ENCODE results near the gene SEC61A2. TPM values are rescaled to one million over a fixed set of nuclear protein-coding genes. Genes with fewer than 3 reads are reported as not detected.
"Not testable (repeated sequence)": the region's sequence is repeated elsewhere in the genome, so short reads cannot be mapped to it uniquely, and the experiment has no call there.

Gene SEC61A2
- total and polyA plus RNA-seq, 4 donors: 16.9 to 73.3 (median 71.3) TPM

DNA sequence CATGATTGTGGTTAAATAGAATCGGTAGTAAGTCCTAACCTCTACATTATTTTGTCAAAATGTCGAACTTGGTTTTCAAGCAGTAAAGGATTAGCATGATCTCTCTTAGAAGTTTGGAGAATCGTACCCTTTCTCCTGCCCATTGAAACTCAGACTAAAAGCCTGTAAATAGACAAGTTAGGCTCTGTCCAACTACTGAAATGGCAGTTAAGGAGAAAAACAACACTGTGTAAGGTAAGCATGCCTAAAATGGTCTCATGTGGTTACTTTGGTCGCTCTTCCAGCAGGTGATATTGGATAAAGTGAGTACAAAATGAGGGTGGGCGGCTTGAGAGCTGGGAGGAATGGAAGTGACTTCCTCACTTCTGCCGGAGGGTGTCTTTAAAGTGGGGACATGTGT is 25.0 kb downstream of the SEC61A2 start:
- no peak overlapping the region for H3K27ac ChIP-seq (ENCODE audit: low read depth, low read length)
- DNase-seq (ENCODE audit: low read depth in 4 of 6, low spot score in 6 of 6): no peak
- no peaks in the 10 kb centered on the region for H3K4me1 ChIP-seq (ENCODE audit: control insufficient read depth, insufficient read depth, low read length)
- H3K36me3 ChIP-seq (ENCODE audit: control insufficient read depth, insufficient read depth, low read length): peaks cover 29% of the 10 kb centered on the region
- no peaks in the 10 kb centered on the region for H3K9me3 ChIP-seq (ENCODE audit: control insufficient read depth, insufficient read depth, low read length)
- H3K27me3 ChIP-seq (ENCODE audit: control insufficient read depth, insufficient read depth, low read length): no peaks in the 10 kb centered on the region
- no peak overlapping the region for H3K4me3 ChIP-seq (ENCODE audit: low read depth, low read length)
- 90% methylated on average over 5 of the region's 6 CpGs for WGBS (ENCODE audit: insufficient coverage)

DNA sequence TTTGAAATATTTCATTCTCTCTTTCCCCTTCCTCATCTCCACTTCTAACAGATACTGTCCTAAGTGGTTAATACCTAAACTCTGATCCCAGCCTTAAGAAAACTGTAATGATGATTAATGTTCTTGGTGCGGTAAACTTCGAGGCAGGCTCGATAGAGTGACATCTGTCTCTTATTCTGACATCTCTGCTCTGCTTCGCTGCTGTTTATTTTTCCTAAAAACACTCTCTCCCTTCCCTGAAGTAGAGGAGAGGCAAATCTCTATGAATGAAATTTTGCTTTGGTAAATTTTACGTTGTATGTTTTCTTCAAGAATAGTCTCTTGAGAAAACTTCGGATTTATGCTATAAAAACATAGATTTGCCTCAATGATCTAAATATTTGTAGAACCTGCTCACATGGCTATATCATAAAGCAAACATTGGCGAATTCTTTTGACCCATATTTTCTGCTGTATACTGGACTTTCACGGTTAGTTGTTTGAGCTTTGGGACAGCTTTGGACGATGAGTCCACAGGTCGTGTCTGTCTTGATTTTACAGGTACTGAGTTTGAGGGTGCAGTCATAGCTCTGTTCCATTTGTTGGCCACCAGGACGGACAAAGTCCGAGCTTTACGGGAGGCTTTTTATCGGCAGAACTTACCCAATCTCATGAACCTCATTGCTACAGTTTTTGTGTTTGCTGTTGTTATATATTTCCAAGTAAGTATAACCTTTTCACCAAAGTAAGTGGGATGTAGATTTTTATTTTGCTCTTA is 27.1 kb downstream of the SEC61A2 start:
- Histone ChIP-seq H3K9me3 (ENCODE audit: control insufficient read depth, insufficient read depth, low read length) (no peaks in the 10 kb centered on the region), H3K27me3 (ENCODE audit: control insufficient read depth, insufficient read depth, low read length) (no peaks in the 10 kb centered on the region), H3K36me3 (ENCODE audit: control insufficient read depth, insufficient read depth, low read length) (peaks cover 36% of the 10 kb centered on the region), H3K4me1 (ENCODE audit: control insufficient read depth, insufficient read depth, low read length) (no peaks in the 10 kb centered on the region), H3K27ac (ENCODE audit: low read depth, low read length) (no peak overlapping the region), H3K4me3 (ENCODE audit: low read depth, low read length) (no peak overlapping the region)
- 93% methylated on average over 3 of the region's 14 CpGs for WGBS (ENCODE audit: insufficient coverage)
- DNase-seq (ENCODE audit: low read depth in 4 of 6, low spot score in 6 of 6): no peak

DNA sequence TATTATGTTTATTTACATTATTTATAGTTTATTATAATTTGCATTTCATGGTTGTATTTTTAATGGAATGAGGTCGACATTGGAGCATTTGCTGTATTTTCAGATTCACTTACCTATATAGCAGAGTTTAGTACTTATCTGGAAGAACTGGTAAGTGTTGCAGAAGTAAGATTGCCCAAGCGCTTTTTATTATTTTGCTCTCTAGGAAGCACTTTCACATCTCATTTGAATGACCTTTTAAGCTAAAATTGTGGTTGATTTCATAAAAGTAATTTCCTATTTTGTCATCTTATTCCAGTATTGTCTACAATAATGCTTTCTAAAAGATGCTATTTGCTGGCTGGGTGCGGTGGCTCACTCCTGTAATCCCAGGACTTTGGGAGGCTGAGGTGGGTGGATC is 28.6 kb downstream of the SEC61A2 start:
- WGBS (ENCODE audit: insufficient coverage): 100% methylated on average over 1 of the region's 3 CpGs
- Histone ChIP-seq H3K27ac (ENCODE audit: low read depth, low read length) (no peak overlapping the region), H3K9me3 (ENCODE audit: control insufficient read depth, insufficient read depth, low read length) (no peaks in the 10 kb centered on the region), H3K36me3 (ENCODE audit: control insufficient read depth, insufficient read depth, low read length) (peaks cover 38% of the 10 kb centered on the region), H3K27me3 (ENCODE audit: control insufficient read depth, insufficient read depth, low read length) (no peaks in the 10 kb centered on the region), H3K4me1 (ENCODE audit: control insufficient read depth, insufficient read depth, low read length) (no peaks in the 10 kb centered on the region), H3K4me3 (ENCODE audit: low read depth, low read length) (no peak overlapping the region)
- no peak for DNase-seq (ENCODE audit: low read depth in 4 of 6, low spot score in 6 of 6)

DNA sequence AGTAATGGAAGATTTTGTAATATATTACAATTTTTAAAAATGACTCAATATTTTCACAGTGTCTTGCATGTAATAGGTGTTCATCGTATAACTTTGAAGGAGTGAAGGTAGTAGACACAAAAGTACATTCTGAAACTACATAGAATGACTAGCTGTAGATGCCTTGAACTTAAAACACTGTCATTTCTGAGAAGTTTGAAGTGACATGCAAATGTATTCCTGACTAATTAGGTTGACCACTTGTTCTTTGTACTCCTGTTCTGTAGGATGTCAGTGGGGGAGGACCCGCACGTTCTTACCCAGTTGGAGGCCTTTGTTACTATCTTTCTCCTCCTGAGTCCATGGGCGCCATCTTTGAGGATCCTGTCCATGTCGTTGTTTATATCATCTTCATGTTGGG is 31.2 kb downstream of the SEC61A2 start:
- DNase-seq (ENCODE audit: low read depth in 4 of 6, low spot score in 6 of 6): no peak
- no CpG with 5 or more reads among the region's 5 CpGs for WGBS (ENCODE audit: insufficient coverage)
- H3K36me3 ChIP-seq (ENCODE audit: control insufficient read depth, insufficient read depth, low read length): peaks cover 54% of the 10 kb centered on the region
- no peak overlapping the region for H3K4me3 ChIP-seq (ENCODE audit: low read depth, low read length)
- no peaks in the 10 kb centered on the region for H3K9me3 ChIP-seq (ENCODE audit: control insufficient read depth, insufficient read depth, low read length)
- no peak overlapping the region for H3K27ac ChIP-seq (ENCODE audit: low read depth, low read length)
- peaks cover 4% of the 10 kb centered on the region for H3K4me1 ChIP-seq (ENCODE audit: control insufficient read depth, insufficient read depth, low read length)
- no peaks in the 10 kb centered on the region for H3K27me3 ChIP-seq (ENCODE audit: control insufficient read depth, insufficient read depth, low read length)

DNA sequence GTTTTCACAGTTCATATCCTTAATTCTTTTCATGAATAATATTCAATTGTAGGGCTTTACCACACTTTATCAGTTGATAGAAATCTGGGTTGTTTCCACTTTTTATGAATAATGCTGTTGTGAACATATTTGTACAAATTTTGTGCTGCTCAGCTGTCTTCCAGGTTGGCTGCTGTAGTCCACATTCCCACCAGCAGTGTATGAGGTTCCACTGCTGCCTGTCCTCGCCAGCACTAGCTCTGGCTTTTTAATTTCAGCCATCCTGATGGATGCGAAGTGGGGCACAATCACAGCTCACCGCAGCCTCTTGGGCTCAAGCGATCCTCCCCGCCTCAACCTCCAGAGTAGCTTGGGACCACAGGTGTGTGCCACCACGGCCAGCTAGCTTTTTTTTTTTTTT is 33.5 kb downstream of the SEC61A2 start:
- Histone ChIP-seq H3K9me3 (ENCODE audit: control insufficient read depth, insufficient read depth, low read length) (no peaks in the 10 kb centered on the region), H3K4me3 (ENCODE audit: low read depth, low read length) (no peak overlapping the region), H3K27me3 (ENCODE audit: control insufficient read depth, insufficient read depth, low read length) (no peaks in the 10 kb centered on the region), H3K27ac (ENCODE audit: low read depth, low read length) (no peak overlapping the region), H3K36me3 (ENCODE audit: control insufficient read depth, insufficient read depth, low read length) (peaks cover 53% of the 10 kb centered on the region), H3K4me1 (ENCODE audit: control insufficient read depth, insufficient read depth, low read length) (peaks cover 4% of the 10 kb centered on the region)
- no peak for DNase-seq (ENCODE audit: low read depth in 4 of 6, low spot score in 6 of 6)
- WGBS (ENCODE audit: insufficient coverage): 98% methylated on average over 5 of the region's 6 CpGs

DNA sequence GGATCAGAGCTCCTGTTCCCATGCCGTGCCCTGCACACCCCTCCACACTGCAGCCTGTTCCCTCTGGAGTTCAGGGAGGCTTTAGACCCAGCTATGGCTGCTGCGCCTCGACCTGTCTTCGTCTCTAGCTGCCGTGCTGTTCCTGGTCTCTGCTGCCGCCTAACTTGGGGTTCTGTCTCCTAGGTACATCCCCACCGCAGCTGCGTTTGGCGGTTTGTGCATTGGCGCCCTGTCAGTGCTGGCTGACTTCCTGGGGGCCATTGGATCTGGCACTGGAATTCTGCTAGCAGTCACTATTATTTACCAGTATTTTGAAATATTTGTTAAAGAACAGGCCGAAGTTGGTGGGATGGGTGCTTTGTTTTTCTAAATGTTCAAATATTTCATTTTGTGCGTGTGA is 34.6 kb downstream of the SEC61A2 start:
- Histone ChIP-seq H3K27ac (ENCODE audit: low read depth, low read length) (peak overlapping the region; percentile 41), H3K9me3 (ENCODE audit: control insufficient read depth, insufficient read depth, low read length) (no peaks in the 10 kb centered on the region), H3K36me3 (ENCODE audit: control insufficient read depth, insufficient read depth, low read length) (peaks cover 55% of the 10 kb centered on the region), H3K4me3 (ENCODE audit: low read depth, low read length) (no peak overlapping the region), H3K4me1 (ENCODE audit: control insufficient read depth, insufficient read depth, low read length) (peaks cover 4% of the 10 kb centered on the region), H3K27me3 (ENCODE audit: control insufficient read depth, insufficient read depth, low read length) (no peaks in the 10 kb centered on the region)
- no peak for DNase-seq (ENCODE audit: low read depth in 4 of 6, low spot score in 6 of 6)
- WGBS (ENCODE audit: insufficient coverage): 89% methylated on average over 11 of the region's 12 CpGs

DNA sequence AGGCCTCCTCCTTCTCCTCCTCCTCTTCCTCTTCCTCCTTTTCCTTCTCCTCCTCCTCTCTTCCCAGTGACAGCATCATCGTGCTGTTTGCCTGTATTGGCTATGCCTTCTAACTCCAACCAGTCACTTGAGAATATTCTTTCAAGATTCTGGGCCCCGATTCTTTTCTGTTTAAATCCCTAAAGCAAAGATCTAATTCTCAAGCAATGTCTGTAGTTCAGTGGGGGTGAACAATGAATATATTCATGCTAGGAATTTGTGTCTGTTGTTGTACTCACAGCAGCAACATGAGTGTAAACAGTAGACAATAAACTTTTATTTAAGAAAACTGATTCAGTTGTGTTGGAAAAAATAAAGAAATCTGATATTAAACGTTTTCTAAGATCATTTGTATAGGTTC is 35.6 kb downstream of the SEC61A2 start:
- Histone ChIP-seq H3K36me3 (ENCODE audit: control insufficient read depth, insufficient read depth, low read length) (peaks cover 56% of the 10 kb centered on the region), H3K27me3 (ENCODE audit: control insufficient read depth, insufficient read depth, low read length) (no peaks in the 10 kb centered on the region), H3K4me1 (ENCODE audit: control insufficient read depth, insufficient read depth, low read length) (peaks cover 4% of the 10 kb centered on the region), H3K27ac (ENCODE audit: low read depth, low read length) (peak overlapping the region; percentile 41), H3K9me3 (ENCODE audit: control insufficient read depth, insufficient read depth, low read length) (no peaks in the 10 kb centered on the region), H3K4me3 (ENCODE audit: low read depth, low read length) (no peak overlapping the region)
- peak in 1 of 6 donors; percentile 11 for DNase-seq (ENCODE audit: low read depth in 4 of 6, low spot score in 6 of 6)
- 71% methylated on average over 1 of the region's 3 CpGs for WGBS (ENCODE audit: insufficient coverage)

DNA sequence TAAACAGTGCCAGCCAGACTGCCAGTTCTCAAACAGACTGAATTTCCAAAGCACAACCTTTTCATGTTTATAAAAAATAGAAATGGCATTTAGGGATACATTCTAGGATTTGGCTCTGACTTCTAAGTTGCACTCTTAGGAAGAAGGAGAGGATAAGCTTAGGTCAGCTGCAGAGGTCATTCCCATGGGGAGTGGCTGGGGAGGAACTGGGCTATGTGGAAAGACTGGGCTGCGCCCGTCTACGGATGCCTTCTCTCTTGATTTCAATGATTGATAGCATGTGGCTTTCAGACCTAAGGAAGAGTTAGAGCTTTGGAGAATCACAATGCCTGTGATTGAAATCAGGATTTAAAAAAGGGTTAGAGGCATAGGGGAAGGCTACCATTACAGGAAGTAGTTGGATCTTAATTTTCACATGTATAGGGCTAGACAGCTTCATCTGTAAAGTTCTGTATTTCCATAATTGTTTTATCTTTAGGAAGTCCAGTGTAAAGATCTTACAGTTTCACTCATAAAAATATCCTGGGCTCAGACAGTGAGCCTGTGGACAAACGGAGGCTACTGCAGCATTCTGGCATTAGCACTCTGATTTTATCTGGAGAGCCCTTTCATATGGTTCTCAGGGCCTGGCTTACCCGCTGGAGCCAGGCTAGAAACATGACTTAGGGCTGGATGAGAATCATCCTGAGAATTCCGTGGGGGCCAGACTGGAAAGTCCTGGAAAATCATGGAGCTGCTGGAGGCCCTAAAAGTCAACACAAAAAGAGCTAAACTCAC is 36.7 kb downstream of the SEC61A2 start:
- Histone ChIP-seq H3K4me3 (ENCODE audit: low read depth, low read length) (no peak overlapping the region), H3K9me3 (ENCODE audit: control insufficient read depth, insufficient read depth, low read length) (no peaks in the 10 kb centered on the region), H3K27ac (ENCODE audit: low read depth, low read length) (no peak overlapping the region), H3K36me3 (ENCODE audit: control insufficient read depth, insufficient read depth, low read length) (peaks cover 55% of the 10 kb centered on the region), H3K27me3 (ENCODE audit: control insufficient read depth, insufficient read depth, low read length) (no peaks in the 10 kb centered on the region), H3K4me1 (ENCODE audit: control insufficient read depth, insufficient read depth, low read length) (peaks cover 4% of the 10 kb centered on the region)
- no peak for DNase-seq (ENCODE audit: low read depth in 4 of 6, low spot score in 6 of 6)
- WGBS (ENCODE audit: insufficient coverage): 87% methylated on average over 6 of the region's 6 CpGs

DNA sequence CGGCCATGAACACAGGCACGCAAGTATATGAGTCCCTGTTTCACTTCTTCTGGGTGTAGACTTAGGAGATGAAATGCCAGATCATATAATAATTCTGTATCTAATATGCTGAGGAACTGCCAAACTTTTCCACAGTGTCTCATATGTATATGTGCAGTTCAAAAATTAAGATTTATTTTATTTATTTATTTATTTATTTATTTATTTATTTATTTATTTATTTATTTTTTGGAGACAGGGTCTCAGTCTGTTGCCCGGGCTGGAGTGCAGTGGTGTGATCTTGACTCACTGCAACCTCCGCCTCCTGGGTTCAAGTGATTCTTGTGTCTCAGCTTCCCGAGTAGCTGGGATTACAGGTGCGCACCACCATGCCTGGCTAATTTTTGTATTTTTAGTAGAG is 42.0 kb downstream of the SEC61A2 start:
- WGBS (ENCODE audit: insufficient coverage): 100% methylated on average over 1 of the region's 6 CpGs
- H3K9me3 ChIP-seq (ENCODE audit: control insufficient read depth, insufficient read depth, low read length); DNase-seq (ENCODE audit: low read depth in 4 of 6, low spot score in 6 of 6); H3K4me1 ChIP-seq (ENCODE audit: control insufficient read depth, insufficient read depth, low read length); H3K27ac ChIP-seq (ENCODE audit: low read depth, low read length); H3K4me3 ChIP-seq (ENCODE audit: low read depth, low read length); H3K27me3 ChIP-seq (ENCODE audit: control insufficient read depth, insufficient read depth, low read length): not testable (repeated sequence)
- peaks cover 62% of the 10 kb centered on the region for H3K36me3 ChIP-seq (ENCODE audit: control insufficient read depth, insufficient read depth, low read length)

DNA sequence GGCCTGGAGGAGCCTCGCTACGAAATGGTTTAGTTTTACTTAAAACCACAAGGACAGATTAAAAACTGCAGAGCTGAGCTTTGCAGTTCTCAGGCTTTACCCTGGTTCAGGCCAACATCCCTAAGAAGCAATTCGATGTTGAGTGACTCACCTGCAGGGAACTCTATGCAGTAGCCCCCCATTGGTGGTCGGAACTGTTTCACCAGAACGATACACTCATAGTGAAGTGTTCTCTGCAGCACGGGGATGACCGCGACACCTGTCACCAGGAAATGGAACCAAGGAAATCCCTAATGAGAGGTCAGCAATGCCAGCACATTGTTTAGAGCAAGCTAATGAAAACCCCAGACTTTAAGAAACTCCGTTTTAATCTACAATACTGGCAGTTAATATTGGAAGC is 48.2 kb downstream of the SEC61A2 start:
- Histone ChIP-seq H3K27me3 (ENCODE audit: control insufficient read depth, insufficient read depth, low read length) (no peaks in the 10 kb centered on the region), H3K9me3 (ENCODE audit: control insufficient read depth, insufficient read depth, low read length) (no peaks in the 10 kb centered on the region), H3K27ac (ENCODE audit: low read depth, low read length) (no peak overlapping the region), H3K4me1 (ENCODE audit: control insufficient read depth, insufficient read depth, low read length) (no peaks in the 10 kb centered on the region), H3K4me3 (ENCODE audit: low read depth, low read length) (no peak overlapping the region), H3K36me3 (ENCODE audit: control insufficient read depth, insufficient read depth, low read length) (peaks cover 53% of the 10 kb centered on the region)
- 93% methylated on average over 5 of the region's 9 CpGs for WGBS (ENCODE audit: insufficient coverage)
- DNase-seq (ENCODE audit: low read depth in 4 of 6, low spot score in 6 of 6): no peak

Measured in spinal cord (tissue), 10 donors.